ENCODE measurements around the gene GSDMA.
A peak's percentile ranks its signal among the peaks of the same experiment; 100 is the strongest.

GSDMA gene

DNA sequence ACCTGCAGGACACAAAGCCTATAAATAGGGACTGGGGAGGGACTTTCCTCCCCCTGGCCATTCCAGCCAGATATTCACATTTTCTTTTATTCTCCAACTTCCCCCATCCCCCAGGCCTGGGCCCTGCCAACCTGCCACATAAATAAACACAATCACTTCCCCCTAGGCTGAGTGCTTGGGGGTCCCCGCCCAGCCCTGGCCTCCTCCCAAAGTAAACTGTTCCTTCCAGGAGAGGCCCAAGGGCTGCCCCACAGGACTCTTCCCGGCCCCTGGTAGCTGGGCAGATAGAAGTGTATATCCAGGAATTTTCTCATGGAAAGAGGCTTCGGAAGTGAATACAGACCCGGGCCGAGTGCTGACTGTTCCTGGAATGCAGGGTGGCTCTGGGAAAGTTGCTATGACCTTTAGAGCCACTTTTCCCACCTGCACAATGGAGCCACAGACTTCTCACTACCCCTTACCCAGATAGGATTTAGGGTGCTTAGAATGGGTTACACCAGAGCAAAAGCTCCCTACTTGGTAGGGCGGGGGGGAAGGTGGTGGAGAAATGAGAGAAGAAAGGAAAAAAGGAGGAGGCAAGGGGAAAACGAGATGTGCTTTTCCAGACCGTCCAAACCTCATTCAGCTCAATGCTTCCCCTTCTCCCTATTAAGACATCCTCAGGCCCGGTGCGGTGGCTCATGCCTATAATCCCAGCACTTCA lies 60.9 kb downstream of the GSDMA start:
- no peak for DNase-seq

DNA sequence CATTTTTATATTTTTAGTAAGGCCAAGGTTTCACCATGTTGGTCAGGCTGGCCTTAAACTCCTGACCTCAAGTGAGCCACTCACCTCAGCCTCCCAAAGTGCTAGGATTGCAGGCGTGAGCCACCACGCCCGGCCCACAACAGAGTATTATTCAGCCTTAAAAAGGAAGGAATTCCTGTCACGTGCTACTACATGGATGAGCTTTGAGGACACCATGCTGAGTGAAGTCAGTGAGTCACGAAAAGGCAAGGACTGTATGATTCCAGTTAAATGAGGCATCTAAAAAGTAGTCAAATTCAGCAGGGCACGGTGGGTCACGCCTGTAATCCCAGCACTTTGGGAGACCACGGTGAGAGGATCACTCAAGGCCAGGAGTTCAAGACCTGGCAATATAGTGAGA lies 62.1 kb downstream of the GSDMA start:
- no peak for DNase-seq

DNA sequence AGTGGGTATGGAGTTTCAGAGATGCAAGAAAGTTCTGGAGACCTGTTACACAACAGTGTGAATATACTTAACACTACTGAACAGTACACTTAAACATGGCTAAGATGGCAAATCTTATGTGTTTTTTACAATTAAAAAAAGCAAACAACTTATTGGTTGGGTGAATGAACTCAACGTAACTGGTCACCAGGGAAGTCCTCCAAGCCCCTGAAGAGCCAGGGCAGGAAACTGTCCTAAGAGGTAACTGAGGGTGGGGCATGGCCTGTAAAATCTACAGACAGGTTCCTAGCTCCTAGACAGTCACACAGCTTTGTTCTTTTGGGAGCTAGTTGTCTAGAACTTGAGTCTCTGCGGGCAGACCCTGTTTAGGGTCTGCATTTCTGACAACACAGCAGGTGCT lies 62.8 kb downstream of the GSDMA start:
- DNase-seq = no peak

- DNase-seq = peak; percentile 19
These were observed 63.4 kb downstream of the GSDMA start for GRCh38 chr17:40025991-40026815.

DNA sequence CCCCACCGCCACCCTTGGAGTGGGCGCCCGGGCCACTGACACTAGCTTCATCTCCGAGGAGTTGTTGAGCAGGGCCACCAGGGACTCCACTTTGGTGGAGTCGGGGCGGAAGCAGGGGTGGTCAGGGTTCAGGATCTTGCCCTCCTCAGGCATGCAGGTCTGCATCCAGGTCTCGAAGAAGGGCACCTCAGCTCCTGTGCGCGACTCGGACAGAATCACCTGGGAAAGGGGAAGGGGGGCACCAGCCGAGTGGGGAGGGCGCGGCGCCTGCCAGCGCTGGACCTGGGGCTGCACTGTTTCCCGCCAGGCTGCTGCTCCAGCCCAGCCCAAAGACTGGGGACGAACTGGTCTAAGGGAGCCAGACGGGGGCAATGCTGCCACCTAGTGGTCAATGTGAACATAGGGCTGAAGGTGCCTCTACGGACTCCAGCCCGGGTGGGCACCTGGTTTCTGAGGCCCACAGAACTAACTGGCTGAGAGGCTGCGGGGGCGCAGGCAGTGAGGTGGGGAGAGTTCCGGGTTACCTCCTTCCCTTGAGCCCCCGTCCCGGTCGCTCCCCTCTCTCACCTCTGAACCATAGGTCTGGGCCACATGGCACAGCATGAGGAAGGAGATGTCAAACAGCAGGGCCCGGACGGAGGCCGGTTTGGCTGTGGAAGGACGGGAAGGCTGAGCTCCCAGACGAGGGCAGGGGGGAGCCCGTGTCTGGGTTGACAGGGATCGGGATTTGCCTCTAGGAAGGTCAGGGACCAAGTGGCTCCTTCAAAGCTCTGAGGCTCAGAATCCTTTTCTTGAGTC lies 64.2 kb downstream of the GSDMA start:
- DNase-seq = peak; percentile 70

Measured in effector CD8-positive, alpha-beta T cell (primary cell).